ENCODE results near the gene ADGRF5. TPM values are rescaled to one million over a fixed set of nuclear protein-coding genes. Genes with fewer than 3 reads are reported as not detected.

ADGRF5 gene
- total and polyA plus RNA-seq, 10 of the 15 experiments (the other 5 are each of a cell fraction or from before 2014, with no cell fraction given) = 0.01 to 0.13 TPM; not detected in 8

DNA sequence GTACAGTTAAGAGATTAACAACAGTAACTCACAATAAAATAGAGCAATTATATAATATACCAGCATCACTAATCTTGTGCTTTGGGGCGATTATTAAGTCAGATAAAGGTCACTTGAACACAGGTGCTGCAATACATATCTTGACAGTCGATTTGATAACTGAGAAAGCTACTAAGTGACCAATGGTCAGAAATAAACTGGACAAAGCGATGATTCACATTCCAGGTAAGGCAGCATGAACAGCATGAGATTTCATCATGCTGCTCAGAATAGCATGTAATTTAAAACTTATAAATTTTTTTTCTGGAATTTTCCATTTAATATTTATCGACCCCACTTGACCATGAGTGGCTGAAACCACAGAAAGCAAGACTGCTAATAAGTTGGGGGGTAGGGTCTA is 15.9 kb upstream of the ADGRF5 start:
- WGBS (ENCODE audit: insufficient coverage, insufficient replicate concordance, low lambda C conversion rate, missing lambda C conversion rate) = 2% methylated on average over 4 of the region's 4 CpGs
- Histone ChIP-seq H3K27ac (ENCODE audit: control insufficient read depth, insufficient read depth) (no peak overlapping the region), H4K20me1 (ENCODE audit: control insufficient read depth, insufficient read depth) (no peaks in the 10 kb centered on the region), H3K79me2 (ENCODE audit: control insufficient read depth, insufficient read depth, low read length) (no peaks in the 10 kb centered on the region), H3K9me3 (replicated peaks; ENCODE audit: control insufficient read depth, insufficient read depth, low read length) (no peaks in the 10 kb centered on the region), H3K4me1 (ENCODE audit: control insufficient read depth, insufficient read depth, low read length) (no peaks in the 10 kb centered on the region), H3K27me3 (replicated peaks in 1 of 2; ENCODE audit: control insufficient read depth in 2 of 2, insufficient read depth in 2 of 2, low read length in 1 of 2) (no peaks in the 10 kb centered on the region), H2AFZ (ENCODE audit: control insufficient read depth, low read depth, low read length) (no peak overlapping the region), H3K4me2 (ENCODE audit: control insufficient read depth, insufficient read depth) (no peak overlapping the region), H3K4me3 (no peak overlapping the region), H3K9ac (ENCODE audit: control insufficient read depth, insufficient read depth, low read length) (no peak overlapping the region), H3K36me3 (ENCODE audit: control insufficient read depth in 2 of 2, insufficient read depth in 2 of 2, low read length in 1 of 2) (no peaks in the 10 kb centered on the region)
- POLR2A ChIA-PET = no interaction called here
- no peak for TF ChIP-seq IKZF1 (conservative IDR thresholded peaks at IDR 0.05)
- no peak for TF ChIP-seq CBX3 (IDR thresholded peaks at IDR 0.05; ENCODE audit: borderline replicate concordance, low read depth)
- TF ChIP-seq FOXM1 (IDR thresholded peaks at IDR 0.05; ENCODE audit: low read depth, low read length) = no peak
- TF ChIP-seq, protein P1, sequence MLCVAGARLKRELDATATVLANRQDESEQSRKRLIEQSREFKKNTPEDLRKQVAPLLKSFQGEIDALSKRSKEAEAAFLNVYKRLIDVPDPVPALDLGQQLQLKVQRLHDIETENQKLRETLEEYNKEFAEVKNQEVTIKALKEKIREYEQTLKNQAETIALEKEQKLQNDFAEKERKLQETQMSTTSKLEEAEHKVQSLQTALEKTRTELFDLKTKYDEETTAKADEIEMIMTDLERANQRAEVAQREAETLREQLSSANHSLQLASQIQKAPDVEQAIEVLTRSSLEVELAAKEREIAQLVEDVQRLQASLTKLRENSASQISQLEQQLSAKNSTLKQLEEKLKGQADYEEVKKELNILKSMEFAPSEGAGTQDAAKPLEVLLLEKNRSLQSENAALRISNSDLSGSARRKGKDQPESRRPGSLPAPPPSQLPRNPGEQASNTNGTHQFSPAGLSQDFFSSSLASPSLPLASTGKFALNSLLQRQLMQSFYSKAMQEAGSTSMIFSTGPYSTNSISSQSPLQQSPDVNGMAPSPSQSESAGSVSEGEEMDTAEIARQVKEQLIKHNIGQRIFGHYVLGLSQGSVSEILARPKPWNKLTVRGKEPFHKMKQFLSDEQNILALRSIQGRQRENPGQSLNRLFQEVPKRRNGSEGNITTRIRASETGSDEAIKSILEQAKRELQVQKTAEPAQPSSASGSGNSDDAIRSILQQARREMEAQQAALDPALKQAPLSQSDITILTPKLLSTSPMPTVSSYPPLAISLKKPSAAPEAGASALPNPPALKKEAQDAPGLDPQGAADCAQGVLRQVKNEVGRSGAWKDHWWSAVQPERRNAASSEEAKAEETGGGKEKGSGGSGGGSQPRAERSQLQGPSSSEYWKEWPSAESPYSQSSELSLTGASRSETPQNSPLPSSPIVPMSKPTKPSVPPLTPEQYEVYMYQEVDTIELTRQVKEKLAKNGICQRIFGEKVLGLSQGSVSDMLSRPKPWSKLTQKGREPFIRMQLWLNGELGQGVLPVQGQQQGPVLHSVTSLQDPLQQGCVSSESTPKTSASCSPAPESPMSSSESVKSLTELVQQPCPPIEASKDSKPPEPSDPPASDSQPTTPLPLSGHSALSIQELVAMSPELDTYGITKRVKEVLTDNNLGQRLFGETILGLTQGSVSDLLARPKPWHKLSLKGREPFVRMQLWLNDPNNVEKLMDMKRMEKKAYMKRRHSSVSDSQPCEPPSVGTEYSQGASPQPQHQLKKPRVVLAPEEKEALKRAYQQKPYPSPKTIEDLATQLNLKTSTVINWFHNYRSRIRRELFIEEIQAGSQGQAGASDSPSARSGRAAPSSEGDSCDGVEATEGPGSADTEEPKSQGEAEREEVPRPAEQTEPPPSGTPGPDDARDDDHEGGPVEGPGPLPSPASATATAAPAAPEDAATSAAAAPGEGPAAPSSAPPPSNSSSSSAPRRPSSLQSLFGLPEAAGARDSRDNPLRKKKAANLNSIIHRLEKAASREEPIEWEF (IDR thresholded peaks at IDR 0.05; ENCODE audit: insufficient replicate concordance, low read depth, low read length) = no peak
- no peak for TF ChIP-seq RB1 (IDR thresholded peaks at IDR 0.05; ENCODE audit: borderline replicate concordance)
- TF ChIP-seq, protein P2, sequence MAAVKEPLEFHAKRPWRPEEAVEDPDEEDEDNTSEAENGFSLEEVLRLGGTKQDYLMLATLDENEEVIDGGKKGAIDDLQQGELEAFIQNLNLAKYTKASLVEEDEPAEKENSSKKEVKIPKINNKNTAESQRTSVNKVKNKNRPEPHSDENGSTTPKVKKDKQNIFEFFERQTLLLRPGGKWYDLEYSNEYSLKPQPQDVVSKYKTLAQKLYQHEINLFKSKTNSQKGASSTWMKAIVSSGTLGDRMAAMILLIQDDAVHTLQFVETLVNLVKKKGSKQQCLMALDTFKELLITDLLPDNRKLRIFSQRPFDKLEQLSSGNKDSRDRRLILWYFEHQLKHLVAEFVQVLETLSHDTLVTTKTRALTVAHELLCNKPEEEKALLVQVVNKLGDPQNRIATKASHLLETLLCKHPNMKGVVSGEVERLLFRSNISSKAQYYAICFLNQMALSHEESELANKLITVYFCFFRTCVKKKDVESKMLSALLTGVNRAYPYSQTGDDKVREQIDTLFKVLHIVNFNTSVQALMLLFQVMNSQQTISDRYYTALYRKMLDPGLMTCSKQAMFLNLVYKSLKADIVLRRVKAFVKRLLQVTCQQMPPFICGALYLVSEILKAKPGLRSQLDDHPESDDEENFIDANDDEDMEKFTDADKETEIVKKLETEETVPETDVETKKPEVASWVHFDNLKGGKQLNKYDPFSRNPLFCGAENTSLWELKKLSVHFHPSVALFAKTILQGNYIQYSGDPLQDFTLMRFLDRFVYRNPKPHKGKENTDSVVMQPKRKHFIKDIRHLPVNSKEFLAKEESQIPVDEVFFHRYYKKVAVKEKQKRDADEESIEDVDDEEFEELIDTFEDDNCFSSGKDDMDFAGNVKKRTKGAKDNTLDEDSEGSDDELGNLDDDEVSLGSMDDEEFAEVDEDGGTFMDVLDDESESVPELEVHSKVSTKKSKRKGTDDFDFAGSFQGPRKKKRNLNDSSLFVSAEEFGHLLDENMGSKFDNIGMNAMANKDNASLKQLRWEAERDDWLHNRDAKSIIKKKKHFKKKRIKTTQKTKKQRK (IDR thresholded peaks at IDR 0.05; ENCODE audit: low read depth, low read length) = no peak
- TF ChIP-seq MYC (IDR thresholded peaks at IDR 0.05; ENCODE audit: insufficient read depth, insufficient read length, insufficient replicate concordance, low read length, severe bottlenecking) = no peak
- TF ChIP-seq STAT1 (conservative IDR thresholded peaks at IDR 0.05) = no peak
- TF ChIP-seq SMARCA5 (IDR thresholded peaks at IDR 0.05) = no peak
- TF ChIP-seq, protein P3, sequence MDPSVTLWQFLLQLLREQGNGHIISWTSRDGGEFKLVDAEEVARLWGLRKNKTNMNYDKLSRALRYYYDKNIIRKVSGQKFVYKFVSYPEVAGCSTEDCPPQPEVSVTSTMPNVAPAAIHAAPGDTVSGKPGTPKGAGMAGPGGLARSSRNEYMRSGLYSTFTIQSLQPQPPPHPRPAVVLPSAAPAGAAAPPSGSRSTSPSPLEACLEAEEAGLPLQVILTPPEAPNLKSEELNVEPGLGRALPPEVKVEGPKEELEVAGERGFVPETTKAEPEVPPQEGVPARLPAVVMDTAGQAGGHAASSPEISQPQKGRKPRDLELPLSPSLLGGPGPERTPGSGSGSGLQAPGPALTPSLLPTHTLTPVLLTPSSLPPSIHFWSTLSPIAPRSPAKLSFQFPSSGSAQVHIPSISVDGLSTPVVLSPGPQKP (IDR thresholded peaks at IDR 0.05; ENCODE audit: low read depth, low read length) = no peak
- TF ChIP-seq MYB (IDR thresholded peaks at IDR 0.05; ENCODE audit: borderline replicate concordance, low read depth, low read length) = no peak
- TF ChIP-seq LARP7 (IDR thresholded peaks at IDR 0.05) = no peak
- FAIRE-seq = no peak
- SMC1A ChIA-PET (ENCODE audit: uncharacterized antibody, unreplicated experiment) = no interaction called here
- in situ Hi-C loops (cut with MboI) (no loop called here), intact Hi-C loops (cut with micrococcal nuclease; ENCODE audit: unreplicated experiment) (no loop called here)
- no TSS peak for BruUV-seq (replicated peaks)
- DNase-seq (ENCODE audit: low read depth, low spot score) = no peak
- RAD21 ChIA-PET (ENCODE audit: unreplicated experiment) = no interaction called here
- CTCF ChIA-PET = no interaction called here
- ATAC-seq = no peak

All from GM12878 (cell line).